ENCODE results near the gene MACF1. TPM values are rescaled to one million over a fixed set of nuclear protein-coding genes. Genes with fewer than 3 reads are reported as not detected.

MACF1 gene
- total and polyA plus RNA-seq, 2 of the 13 experiments (the other 11 are each of a cell fraction or from before 2014, with no cell fraction given) = 36.7 to 65.4 TPM

- TF ChIP-seq ZNF362 (CRISPR knock-in tag; IDR thresholded peaks at IDR 0.05; ENCODE audit: borderline replicate concordance) (peak; percentile 50; the same call in 1 of the 2 replicates), ZNF33A (CRISPR knock-in tag; IDR thresholded peaks at IDR 0.05; ENCODE audit: borderline replicate concordance) (no peak), SIN3A (IDR thresholded peaks at IDR 0.05; ENCODE audit: borderline replicate concordance, low read depth, low read length) (0 out of 2 replicates have a peak, but pooled peaks have one; percentile 23), ZFP91 (CRISPR knock-in tag; IDR thresholded peaks at IDR 0.05; ENCODE audit: borderline replicate concordance) (0 out of 2 replicates have a peak, but pooled peaks have one; percentile 24), SRSF4 (IDR thresholded peaks at IDR 0.05; ENCODE audit: low read depth, low read length, poor library complexity, severe bottlenecking) (no peak), TFE3 (CRISPR knock-in tag; IDR thresholded peaks at IDR 0.05) (no peak), TBX2 (CRISPR knock-in tag; IDR thresholded peaks at IDR 0.05; ENCODE audit: borderline replicate concordance) (peak; percentile 88), ZEB1 (IDR thresholded peaks at IDR 0.05; ENCODE audit: insufficient replicate concordance, low read depth) (peak; percentile 58), UBTF (CRISPR knock-in tag; IDR thresholded peaks at IDR 0.05) (0 out of 2 replicates have a peak, but pooled peaks have one; percentile 24), EP300 (IDR thresholded peaks at IDR 0.05; ENCODE audit: low read depth in 2 of 2, low read length in 2 of 2) (peak in 1 of 2 experiments; percentile 83; a peak in 1 of 4 replicates), EP300 (CRISPR knock-in tag; IDR thresholded peaks at IDR 0.05; ENCODE audit: borderline replicate concordance) (peak; percentile 85), GRHL1 (CRISPR knock-in tag; conservative IDR thresholded peaks at IDR 0.05) (no peak), ASH2L (IDR thresholded peaks at IDR 0.05; ENCODE audit: insufficient read length, low read depth, low read length) (peak; percentile 51), ZNF205 (CRISPR knock-in tag; IDR thresholded peaks at IDR 0.05) (peak; percentile 19; the same call in 1 of the 2 replicates), AGO2 (optimal IDR thresholded peaks at IDR 0.05; ENCODE audit: low read depth, low read length) (no peak), LCORL (IDR thresholded peaks at IDR 0.05) (peak; percentile 48; the same call in 1 of the 2 replicates), LCORL (CRISPR knock-in tag; IDR thresholded peaks at IDR 0.05) (peak; percentile 54), RCOR2 (CRISPR knock-in tag; IDR thresholded peaks at IDR 0.05) (peak; percentile 65; the same call in 1 of the 2 replicates), ISL2 (CRISPR knock-in tag; IDR thresholded peaks at IDR 0.05) (peak; percentile 83), TEAD3 (CRISPR knock-in tag; optimal IDR thresholded peaks at IDR 0.05; ENCODE audit: borderline replicate concordance) (peak; percentile 93)
Measured at GRCh38 chr1:39214021-39214713, 9.7 kb downstream of the MACF1 start (continued).

Data from HepG2 (cell line).